Measurements from ENCODE around the gene CAMKMT. TPM values are rescaled to one million over a fixed set of nuclear protein-coding genes. Genes with fewer than 3 reads are reported as not detected.

Gene CAMKMT
- total RNA-seq, 4 donors from 2014 or later, result 2.9 to 18.8 (median 11.2) TPM

DNA sequence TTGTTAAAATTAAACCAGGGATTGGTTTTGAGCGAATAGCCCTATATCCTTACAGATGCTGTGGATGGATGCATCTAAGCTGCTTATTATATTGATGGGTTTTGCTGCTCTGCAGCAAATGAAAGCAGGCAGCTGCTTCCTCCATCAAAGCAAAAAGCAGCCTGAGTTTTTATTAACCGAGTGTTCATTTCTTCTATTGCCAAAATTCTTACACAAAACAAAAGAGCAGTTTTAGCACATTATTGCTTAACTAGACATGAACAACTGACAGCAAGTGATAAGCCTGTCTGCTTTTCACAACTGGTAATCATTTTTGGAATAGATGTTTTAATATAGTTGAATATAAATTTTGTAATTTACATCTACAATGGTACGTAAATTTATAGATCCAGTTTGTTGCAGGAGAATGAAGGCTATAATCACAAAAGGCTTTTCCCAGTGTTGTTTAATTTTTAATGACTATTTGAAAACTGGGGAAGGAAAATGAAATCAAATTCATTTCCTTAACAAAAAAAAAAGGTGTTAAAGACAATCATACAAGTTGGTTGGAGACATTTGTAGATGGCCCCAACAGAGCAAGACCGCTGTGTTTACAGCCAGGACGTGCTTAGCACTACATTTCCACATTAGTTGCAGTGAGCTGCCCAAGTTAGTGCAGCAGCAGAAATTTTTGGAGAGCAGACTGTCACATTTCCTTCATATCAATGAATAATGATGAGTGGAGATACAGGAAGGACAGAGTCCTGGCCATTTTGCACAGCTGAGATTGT lies 326.1 kb downstream of the CAMKMT start:
- Histone ChIP-seq H3K4me1 (no peaks in the 10 kb centered on the region), H3K4me3 (no peak overlapping the region), H3K9me3 (no peaks in the 10 kb centered on the region), H3K27me3 (no peaks in the 10 kb centered on the region), H3K36me3 (no peaks in the 10 kb centered on the region), H3K27ac (no peak overlapping the region)
- DNase-seq, result no peak
- TF ChIP-seq, protein P1, sequence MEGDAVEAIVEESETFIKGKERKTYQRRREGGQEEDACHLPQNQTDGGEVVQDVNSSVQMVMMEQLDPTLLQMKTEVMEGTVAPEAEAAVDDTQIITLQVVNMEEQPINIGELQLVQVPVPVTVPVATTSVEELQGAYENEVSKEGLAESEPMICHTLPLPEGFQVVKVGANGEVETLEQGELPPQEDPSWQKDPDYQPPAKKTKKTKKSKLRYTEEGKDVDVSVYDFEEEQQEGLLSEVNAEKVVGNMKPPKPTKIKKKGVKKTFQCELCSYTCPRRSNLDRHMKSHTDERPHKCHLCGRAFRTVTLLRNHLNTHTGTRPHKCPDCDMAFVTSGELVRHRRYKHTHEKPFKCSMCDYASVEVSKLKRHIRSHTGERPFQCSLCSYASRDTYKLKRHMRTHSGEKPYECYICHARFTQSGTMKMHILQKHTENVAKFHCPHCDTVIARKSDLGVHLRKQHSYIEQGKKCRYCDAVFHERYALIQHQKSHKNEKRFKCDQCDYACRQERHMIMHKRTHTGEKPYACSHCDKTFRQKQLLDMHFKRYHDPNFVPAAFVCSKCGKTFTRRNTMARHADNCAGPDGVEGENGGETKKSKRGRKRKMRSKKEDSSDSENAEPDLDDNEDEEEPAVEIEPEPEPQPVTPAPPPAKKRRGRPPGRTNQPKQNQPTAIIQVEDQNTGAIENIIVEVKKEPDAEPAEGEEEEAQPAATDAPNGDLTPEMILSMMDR (IDR thresholded peaks at IDR 0.05), result no peak
- no peak for TF ChIP-seq POLR2A (IDR thresholded peaks at IDR 0.05)
- intact Hi-C loops (cut with DNase I; ENCODE audit: low total_unique reads), result no loop called here

DNA sequence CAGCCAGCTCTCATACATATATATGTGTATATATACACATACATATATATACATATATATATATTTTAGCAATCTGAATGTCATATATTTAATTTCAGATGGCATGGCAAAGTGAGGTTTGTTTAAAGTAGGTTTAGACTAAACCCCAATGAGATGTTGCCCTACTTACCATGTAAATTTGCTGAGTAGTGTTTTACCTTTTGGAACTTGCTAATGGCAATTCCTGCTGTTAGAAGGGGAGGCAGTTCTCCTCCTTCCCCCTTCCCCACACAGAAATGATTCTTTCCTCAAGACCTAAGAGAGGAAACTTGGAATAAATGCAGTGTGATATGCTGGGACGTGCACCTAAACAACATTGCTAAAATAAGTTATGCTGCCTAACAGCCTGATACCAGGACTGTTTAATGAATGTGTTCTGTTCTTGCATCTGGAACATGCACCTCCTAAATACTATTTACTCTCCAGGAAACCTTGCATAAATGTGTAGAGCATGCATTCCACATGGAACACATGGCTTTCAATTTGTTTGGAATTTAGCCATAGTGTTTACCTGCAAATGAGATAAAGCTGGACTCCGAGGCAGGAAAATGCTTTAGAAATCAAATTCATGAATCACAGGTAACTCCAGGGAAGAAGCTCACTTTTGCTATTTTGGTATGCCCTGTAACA lies 326.8 kb downstream of the CAMKMT start:
- Histone ChIP-seq H3K4me1 (no peaks in the 10 kb centered on the region), H3K4me3 (no peak overlapping the region), H3K9me3 (no peaks in the 10 kb centered on the region), H3K27me3 (no peaks in the 10 kb centered on the region), H3K27ac (no peak overlapping the region), H3K36me3 (no peaks in the 10 kb centered on the region)
- no peak for DNase-seq
- TF ChIP-seq, protein P1 (IDR thresholded peaks at IDR 0.05), result no peak
- no peak for TF ChIP-seq POLR2A (IDR thresholded peaks at IDR 0.05)
- intact Hi-C loops (cut with DNase I; ENCODE audit: low total_unique reads), result no loop called here

DNA sequence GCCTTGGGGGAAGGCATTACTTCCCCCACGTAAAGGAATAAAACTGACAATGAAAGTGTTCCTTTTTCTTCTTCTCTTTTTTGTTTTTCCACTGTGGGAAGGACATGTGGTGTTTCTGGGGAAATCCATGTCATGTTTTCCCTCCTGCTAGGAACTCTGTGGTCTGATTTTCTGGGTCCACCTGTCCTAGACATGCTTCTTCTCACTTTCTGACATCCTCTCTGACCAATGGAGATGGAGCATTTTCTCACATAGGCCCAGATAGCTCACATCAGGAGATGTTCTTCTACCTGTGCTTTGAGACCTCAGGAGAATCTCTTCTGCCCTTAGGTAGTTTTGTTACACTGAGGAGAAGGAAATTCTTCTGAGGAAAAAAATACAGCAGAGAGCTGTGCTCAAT lies 327.8 kb downstream of the CAMKMT start:
- Histone ChIP-seq H3K4me3 (no peak overlapping the region), H3K4me1 (no peaks in the 10 kb centered on the region), H3K27ac (no peak overlapping the region), H3K36me3 (no peaks in the 10 kb centered on the region), H3K9me3 (no peaks in the 10 kb centered on the region), H3K27me3 (no peaks in the 10 kb centered on the region)
- no peak for DNase-seq
- intact Hi-C loops (cut with DNase I; ENCODE audit: low total_unique reads), result no loop called here
- TF ChIP-seq, protein P1 (IDR thresholded peaks at IDR 0.05), result no peak
- TF ChIP-seq POLR2A (IDR thresholded peaks at IDR 0.05), result no peak

DNA sequence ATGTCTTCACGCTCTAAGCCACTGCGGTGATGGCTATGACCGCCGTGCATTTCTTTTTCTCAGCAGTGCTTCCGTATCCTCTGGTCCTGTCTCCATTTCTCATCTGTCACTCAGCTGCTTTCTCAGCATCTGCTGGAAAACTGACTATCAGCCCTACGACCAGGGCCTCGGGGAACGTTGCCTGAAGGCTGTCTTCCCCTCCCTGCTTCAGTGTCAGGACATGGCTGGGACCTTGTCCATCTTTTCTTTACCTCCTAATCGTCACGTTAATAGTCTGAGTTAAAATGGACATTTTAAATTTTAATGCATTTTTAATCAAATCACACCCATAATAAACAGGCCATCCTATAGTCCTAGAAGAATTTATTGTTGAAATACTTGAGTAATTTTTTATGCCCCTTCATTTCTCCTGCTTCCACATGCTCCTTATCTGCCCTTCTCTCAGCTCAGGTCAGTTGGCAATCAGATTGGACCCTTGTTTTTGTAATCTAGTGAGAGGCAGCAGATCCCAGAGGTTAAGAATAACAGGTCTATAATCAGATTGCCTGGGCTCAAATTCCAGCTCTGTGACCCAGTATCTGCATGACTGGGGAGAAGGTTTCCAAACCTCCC lies 329.5 kb downstream of the CAMKMT start:
- no peaks in the 10 kb centered on the region for H3K9me3 ChIP-seq
- no peaks in the 10 kb centered on the region for H3K36me3 ChIP-seq
- H3K4me1 ChIP-seq, result no peaks in the 10 kb centered on the region
- H3K27me3 ChIP-seq, result no peaks in the 10 kb centered on the region
- no peak overlapping the region for H3K27ac ChIP-seq
- no peak for DNase-seq
- H3K4me3 ChIP-seq, result no peak overlapping the region
- TF ChIP-seq, protein P1 (IDR thresholded peaks at IDR 0.05), result no peak
- TF ChIP-seq POLR2A (IDR thresholded peaks at IDR 0.05), result no peak
- intact Hi-C loops (cut with DNase I; ENCODE audit: low total_unique reads), result no loop called here

DNA sequence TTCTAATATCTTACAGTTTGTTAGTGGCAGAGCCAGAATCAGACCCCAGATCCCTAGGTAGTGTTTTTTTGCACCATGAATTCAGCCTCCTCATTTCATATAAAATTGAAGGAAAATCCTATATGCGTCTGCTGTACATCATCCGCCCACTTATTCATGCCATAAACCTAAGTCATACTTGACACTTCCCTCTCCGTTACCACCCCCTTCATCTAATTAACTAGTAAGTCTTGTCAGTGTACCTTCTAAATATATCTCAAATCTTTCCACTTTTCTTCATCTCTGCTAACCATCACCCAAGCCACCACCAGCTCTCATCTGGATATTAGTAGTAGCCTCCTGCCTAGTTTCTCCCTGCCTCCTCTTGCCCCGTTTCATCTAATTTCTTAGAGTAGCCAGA lies 331.1 kb downstream of the CAMKMT start:
- no peaks in the 10 kb centered on the region for H3K36me3 ChIP-seq
- H3K27ac ChIP-seq, result no peak overlapping the region
- intact Hi-C loops (cut with DNase I; ENCODE audit: low total_unique reads), result no loop called here

More for the DNA sequence above, 331.1 kb downstream of the CAMKMT start:
- Histone ChIP-seq H3K27me3 (no peaks in the 10 kb centered on the region), H3K4me1 (no peaks in the 10 kb centered on the region), H3K4me3 (no peak overlapping the region), H3K9me3 (no peaks in the 10 kb centered on the region)
- DNase-seq, result no peak
- TF ChIP-seq POLR2A (IDR thresholded peaks at IDR 0.05), result no peak
- TF ChIP-seq, protein P1 (IDR thresholded peaks at IDR 0.05), result no peak
